Neural progenitor cell (in vitro differentiated cells): Measurements from ENCODE around the gene CD300LG.

Source experiments
- EZH2 ChIP-seq: fragments of 200-600 bp; sonication (generic); IDR thresholded peaks from 2 replicates; pipeline ENCODE4 v1.6.1; 2017; ENCODE audit warnings: antibody characterized with exemption, mild to moderate bottlenecking, moderate library complexity
- TF ChIP-seq, protein P1 (sequence below): fragments of 200-600 bp; sonication (generic); IDR thresholded peaks from 2 replicates; pipeline ENCODE4 v1.5.1; 2017; ENCODE audit warnings: antibody characterized with exemption, mild to moderate bottlenecking

DNA sequence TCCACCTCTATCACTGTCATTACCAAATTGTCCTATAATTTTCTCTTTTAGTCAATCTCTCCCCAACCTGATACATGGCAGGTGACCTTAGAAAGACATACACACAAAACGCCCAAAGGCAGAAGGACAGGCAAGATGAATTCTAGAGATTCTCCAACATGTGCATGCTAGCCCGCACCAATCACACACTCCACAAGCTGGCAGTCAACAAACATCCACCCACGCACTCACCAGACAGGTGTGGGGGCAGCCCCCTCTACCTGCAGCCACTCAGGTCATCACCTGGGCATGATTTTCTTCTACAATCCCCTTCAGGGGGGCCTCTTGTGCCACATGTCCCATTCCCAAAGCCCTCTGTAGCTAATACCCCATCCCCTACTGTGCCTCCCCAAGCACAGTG lies 50.9 kb downstream of the CD300LG start:
- TF ChIP-seq, protein P1, sequence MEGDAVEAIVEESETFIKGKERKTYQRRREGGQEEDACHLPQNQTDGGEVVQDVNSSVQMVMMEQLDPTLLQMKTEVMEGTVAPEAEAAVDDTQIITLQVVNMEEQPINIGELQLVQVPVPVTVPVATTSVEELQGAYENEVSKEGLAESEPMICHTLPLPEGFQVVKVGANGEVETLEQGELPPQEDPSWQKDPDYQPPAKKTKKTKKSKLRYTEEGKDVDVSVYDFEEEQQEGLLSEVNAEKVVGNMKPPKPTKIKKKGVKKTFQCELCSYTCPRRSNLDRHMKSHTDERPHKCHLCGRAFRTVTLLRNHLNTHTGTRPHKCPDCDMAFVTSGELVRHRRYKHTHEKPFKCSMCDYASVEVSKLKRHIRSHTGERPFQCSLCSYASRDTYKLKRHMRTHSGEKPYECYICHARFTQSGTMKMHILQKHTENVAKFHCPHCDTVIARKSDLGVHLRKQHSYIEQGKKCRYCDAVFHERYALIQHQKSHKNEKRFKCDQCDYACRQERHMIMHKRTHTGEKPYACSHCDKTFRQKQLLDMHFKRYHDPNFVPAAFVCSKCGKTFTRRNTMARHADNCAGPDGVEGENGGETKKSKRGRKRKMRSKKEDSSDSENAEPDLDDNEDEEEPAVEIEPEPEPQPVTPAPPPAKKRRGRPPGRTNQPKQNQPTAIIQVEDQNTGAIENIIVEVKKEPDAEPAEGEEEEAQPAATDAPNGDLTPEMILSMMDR = no peak
- TF ChIP-seq EZH2 = no peak
